GM12892 (cell line): Measurements from ENCODE around the gene ANKLE2.

ENCODE experiments used
- POLR2A ChIP-seq: IDR thresholded peaks from 2 replicates; pipeline ENCODE4 v1.6.1; 2011; ENCODE audit warnings: low read depth, low read length, control low read depth
- TAF1 ChIP-seq: IDR thresholded peaks from 2 replicates; pipeline ENCODE4 v1.6.1; 2011; ENCODE audit warnings: low read depth, mild to moderate bottlenecking, control low read depth, low read length, borderline replicate concordance

DNA sequence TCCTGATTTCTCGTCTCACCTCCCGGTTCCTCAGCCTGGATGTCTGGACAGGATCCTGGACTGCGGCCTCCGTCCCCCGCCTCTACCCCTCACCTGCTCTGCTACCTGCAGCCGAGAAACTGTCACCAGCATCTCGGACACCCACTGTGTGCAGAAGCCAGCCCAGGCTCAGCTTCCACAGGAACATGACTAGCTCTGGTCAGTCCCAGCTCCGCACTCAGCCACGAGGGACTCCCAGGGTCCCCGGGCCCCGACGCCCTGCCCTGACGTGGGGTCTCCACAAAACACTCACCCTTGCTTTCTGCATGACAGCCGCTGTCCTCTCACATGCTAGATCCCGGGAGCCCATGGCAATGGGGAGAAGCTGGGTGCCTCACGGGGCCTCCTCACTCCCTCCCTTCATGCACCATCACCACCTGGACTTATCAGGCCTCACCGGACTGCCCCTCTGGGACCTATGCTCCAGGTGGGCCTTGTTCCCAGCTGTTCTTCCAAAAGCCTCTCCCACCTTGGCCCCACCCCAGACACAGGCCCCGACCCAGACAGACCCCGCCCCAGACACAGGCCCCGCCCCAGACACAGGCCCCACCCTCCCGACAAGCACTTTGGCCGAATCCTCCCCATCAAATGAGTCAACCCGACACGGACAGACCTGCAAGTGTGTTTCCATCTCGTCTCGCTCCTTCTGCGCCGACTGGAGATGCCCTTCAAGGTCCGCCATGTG, 26.9 kb upstream of the ANKLE2 start:
- no peak for TF ChIP-seq TAF1
- TF ChIP-seq POLR2A = no peak
